Measurements from ENCODE around the gene SOX18.

DNA sequence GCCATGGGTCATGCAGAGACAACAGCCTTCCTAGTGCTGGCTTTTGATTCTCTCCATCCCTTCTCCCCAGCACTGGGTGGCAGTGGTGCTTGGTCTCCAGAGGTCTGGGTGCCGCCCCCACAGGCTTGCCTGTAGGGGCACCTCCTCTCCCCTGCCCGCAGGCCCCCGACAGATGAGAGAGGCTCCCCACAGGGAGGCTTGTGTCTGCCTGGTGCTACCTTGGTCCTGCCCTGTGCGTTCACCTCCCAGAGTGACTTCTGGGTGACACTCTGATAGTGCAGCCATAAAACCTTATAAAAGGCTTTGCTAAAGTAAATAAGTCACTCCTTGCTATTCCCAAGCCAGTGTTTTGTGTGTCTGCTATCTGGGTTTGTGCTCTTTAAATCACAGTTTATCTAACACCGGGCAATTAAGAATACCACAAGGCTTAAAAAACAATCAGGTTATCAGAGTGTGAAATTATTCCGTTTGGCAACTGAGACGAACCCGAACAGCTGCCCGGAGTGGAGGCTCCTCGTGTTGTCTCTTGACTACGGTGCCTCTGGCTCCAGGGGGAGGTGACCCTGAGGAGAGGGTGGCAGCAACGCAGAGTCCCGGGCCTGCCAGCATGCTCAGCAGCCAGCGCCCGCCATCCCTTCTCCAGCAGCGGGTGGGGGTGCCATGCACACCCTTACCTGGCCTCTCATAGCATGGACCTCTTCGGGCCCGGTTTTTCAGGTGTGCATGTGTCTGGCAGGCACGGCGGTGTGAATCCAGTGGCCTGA lies 18.9 kb downstream of the SOX18 start:
- TF ChIP-seq, protein P1, sequence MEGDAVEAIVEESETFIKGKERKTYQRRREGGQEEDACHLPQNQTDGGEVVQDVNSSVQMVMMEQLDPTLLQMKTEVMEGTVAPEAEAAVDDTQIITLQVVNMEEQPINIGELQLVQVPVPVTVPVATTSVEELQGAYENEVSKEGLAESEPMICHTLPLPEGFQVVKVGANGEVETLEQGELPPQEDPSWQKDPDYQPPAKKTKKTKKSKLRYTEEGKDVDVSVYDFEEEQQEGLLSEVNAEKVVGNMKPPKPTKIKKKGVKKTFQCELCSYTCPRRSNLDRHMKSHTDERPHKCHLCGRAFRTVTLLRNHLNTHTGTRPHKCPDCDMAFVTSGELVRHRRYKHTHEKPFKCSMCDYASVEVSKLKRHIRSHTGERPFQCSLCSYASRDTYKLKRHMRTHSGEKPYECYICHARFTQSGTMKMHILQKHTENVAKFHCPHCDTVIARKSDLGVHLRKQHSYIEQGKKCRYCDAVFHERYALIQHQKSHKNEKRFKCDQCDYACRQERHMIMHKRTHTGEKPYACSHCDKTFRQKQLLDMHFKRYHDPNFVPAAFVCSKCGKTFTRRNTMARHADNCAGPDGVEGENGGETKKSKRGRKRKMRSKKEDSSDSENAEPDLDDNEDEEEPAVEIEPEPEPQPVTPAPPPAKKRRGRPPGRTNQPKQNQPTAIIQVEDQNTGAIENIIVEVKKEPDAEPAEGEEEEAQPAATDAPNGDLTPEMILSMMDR (conservative IDR thresholded peaks at IDR 0.05; ENCODE audit: low read length) = no peak
- TF ChIP-seq EZH2phosphoT487 (IDR thresholded peaks at IDR 0.05; ENCODE audit: borderline replicate concordance) = no peak
